ENCODE data around the gene KCNMA1. TPM values are rescaled to one million over a fixed set of nuclear protein-coding genes. Genes with fewer than 3 reads are reported as not detected.

The KCNMA1 gene
- total RNA-seq, 1 experiment from 2014 or later: 143 TPM

- peaks cover 73% of the 10 kb centered on the region for H3K79me2 ChIP-seq (ENCODE audit: low read length)
- no peaks in the 10 kb centered on the region for H3K9me2 ChIP-seq (replicated peaks; ENCODE audit: low read length)
- peak overlapping the region; percentile 75 for H3K4me3 ChIP-seq (ENCODE audit: low read length)
- H2AFZ ChIP-seq (ENCODE audit: low read length): peak overlapping the region; percentile 78
- no peak for DNase-seq
- H4K20me1 ChIP-seq (ENCODE audit: low read length): no peaks in the 10 kb centered on the region
- H3K27me3 ChIP-seq (ENCODE audit: low read length): no peaks in the 10 kb centered on the region
- H3K4me1 ChIP-seq (ENCODE audit: insufficient read depth, low read length): peaks cover 61% of the 10 kb centered on the region
- intact Hi-C loops (cut with micrococcal nuclease): no loop called here
- no peak overlapping the region for H3K27ac ChIP-seq (ENCODE audit: low read length)
- H3K9ac ChIP-seq (ENCODE audit: low read length): peak overlapping the region; percentile 59
- H3K36me3 ChIP-seq (ENCODE audit: low read depth, low read length): peaks cover 12% of the 10 kb centered on the region
- ChIA-PET CTCF (no interaction called here), POLR2A (ENCODE audit: unreplicated experiment) (interaction anchor here (0.6 kb wide), 1 partner anchor 384 kb away, joined by 4 read pairs; no protein-coding TSS in a partner anchor)
- ATAC-seq: no peak
- TF ChIP-seq EZH2phosphoT487 (IDR thresholded peaks at IDR 0.05; ENCODE audit: borderline replicate concordance, low read length) (no peak), EZH2 (IDR thresholded peaks at IDR 0.05; ENCODE audit: low read length, unreplicated experiment) (no peak), CTCF (conservative IDR thresholded peaks at IDR 0.05; ENCODE audit: low read depth, low read length) (no peak)
- BruUV-seq (replicated peaks): TSS peak; percentile 38
- H3K9me3 ChIP-seq (ENCODE audit: low read length): no peaks in the 10 kb centered on the region
- H3F3A ChIP-seq (ENCODE audit: low read length, unreplicated experiment): no peaks in the 10 kb centered on the region
- H3K4me2 ChIP-seq (ENCODE audit: low read length): peak overlapping the region; percentile 86
Observed at GRCh38 chr10:77636282-77636966, 1.2 kb downstream of the KCNMA1 start.

GRCh38 chr10:77635402-77636227 lies 2.0 kb downstream of the KCNMA1 start:
- Histone ChIP-seq H3K9me2 (replicated peaks; ENCODE audit: low read length) (no peaks in the 10 kb centered on the region), H4K20me1 (ENCODE audit: low read length) (no peaks in the 10 kb centered on the region), H3K9me3 (ENCODE audit: low read length) (no peaks in the 10 kb centered on the region), H3K4me2 (ENCODE audit: low read length) (peak overlapping the region; percentile 86), H3K27ac (ENCODE audit: low read length) (0 out of 2 replicates have a peak overlapping the region, but pooled peaks have one; percentile 0), H3K36me3 (ENCODE audit: low read depth, low read length) (peaks cover 15% of the 10 kb centered on the region), H3K4me1 (ENCODE audit: insufficient read depth, low read length) (peaks cover 62% of the 10 kb centered on the region), H3F3A (ENCODE audit: low read length, unreplicated experiment) (no peaks in the 10 kb centered on the region), H3K27me3 (ENCODE audit: low read length) (no peaks in the 10 kb centered on the region), H2AFZ (ENCODE audit: low read length) (no peak overlapping the region), H3K9ac (ENCODE audit: low read length) (peak overlapping the region; percentile 59), H3K79me2 (ENCODE audit: low read length) (peaks cover 81% of the 10 kb centered on the region), H3K4me3 (ENCODE audit: low read length) (peak overlapping the region; percentile 75)
- POLR2A ChIA-PET (ENCODE audit: unreplicated experiment): interaction anchor here (0.5 to 0.6 kb wide), 2 partner anchors 383 to 997 kb away, joined by 3 to 4 read pairs; no protein-coding TSS in a partner anchor
- CTCF ChIA-PET: interaction anchor here (0.7 to 1.5 kb wide), 3 partner anchors 364 to 470 kb away, joined by 3 to 11 read pairs (median 5); no protein-coding TSS in a partner anchor
- ATAC-seq (peak; percentile 25), DNase-seq (peak; percentile 70)
- TF ChIP-seq EZH2 (IDR thresholded peaks at IDR 0.05; ENCODE audit: low read length, unreplicated experiment) (no peak), CTCF (conservative IDR thresholded peaks at IDR 0.05; ENCODE audit: low read depth, low read length) (no peak), EZH2phosphoT487 (IDR thresholded peaks at IDR 0.05; ENCODE audit: borderline replicate concordance, low read length) (no peak)
- intact Hi-C loops (cut with micrococcal nuclease): loop anchor here (2.0 kb wide), 1 partner anchor 53 kb away; no protein-coding TSS in a partner anchor
- BruUV-seq (replicated peaks): no TSS peak

Measured in PC-3 (cell line).